Cerebellar nuclear complex (tissue), 1 donor: ENCODE results near the gene PKP2.

Experiments
- DNase-seq, 2 experiments: peaks; one replicate each; lab custom pipeline; 2025; lab: John Stamatoyannopoulos, UW

The PKP2 gene

GRCh38 chr12:32754111-32754510, 142.5 kb downstream of the PKP2 start:
- DNase-seq: no peak

- DNase-seq: no peak
Observed at GRCh38 chr12:32753605-32754004, 143.0 kb downstream of the PKP2 start.

- no peak for DNase-seq
Observed at GRCh38 chr12:32743264-32743663, 153.3 kb downstream of the PKP2 start.

- DNase-seq: no peak
Observed at GRCh38 chr12:32742133-32742532, 154.4 kb downstream of the PKP2 start.
